ENCODE results near the gene LTB4R. TPM values are rescaled to one million over a fixed set of nuclear protein-coding genes. Genes with fewer than 3 reads are reported as not detected.
A peak's percentile ranks its signal among the peaks of the same experiment; 100 is the strongest.

Gene LTB4R
- total and polyA plus RNA-seq, 9 of the 15 experiments (the other 6 are each of a cell fraction or from before 2014, with no cell fraction given), result 0.38 to 10.5 (median 2.8) TPM

GRCh38 chr14:24273422-24273998, 37.8 kb upstream of the LTB4R start:
- Histone ChIP-seq H3K27me3 (ENCODE audit: control insufficient read depth in 2 of 2, insufficient read depth in 2 of 2, low read length in 2 of 2) (no peaks in the 10 kb centered on the region), H2AFZ (ENCODE audit: low read depth, low read length) (no peak overlapping the region), H3K9me3 (replicated peaks; ENCODE audit: control insufficient read depth, insufficient read depth, low read depth, low read length) (no peaks in the 10 kb centered on the region), H4K20me1 (replicated peaks; ENCODE audit: control insufficient read depth, insufficient read depth, low read length) (no peaks in the 10 kb centered on the region; the same call in 1 of the 2 replicates), H3K9me1 (ENCODE audit: control insufficient read depth, insufficient read depth, low read length) (peaks cover 2% of the 10 kb centered on the region), H3K9ac (ENCODE audit: insufficient read depth in 1 of 2, low read depth in 2 of 2, low read length in 2 of 2) (no peak overlapping the region), H3K79me2 (ENCODE audit: control insufficient read depth, insufficient read depth, low read length) (peaks cover 9% of the 10 kb centered on the region; the same call in 1 of the 3 replicates), H3K4me3 (no peak overlapping the region), H3K4me2 (ENCODE audit: insufficient read depth, low read length) (no peak overlapping the region), H3K4me1 (replicated peaks in 1 of 2; ENCODE audit: control insufficient read depth in 2 of 2, insufficient read depth in 2 of 2, low read length in 2 of 2) (peaks cover 27 to 29% of the 10 kb centered on the region in 2 experiments; a peak in 4 of 5 replicates), H3K36me3 (ENCODE audit: control insufficient read depth, insufficient read depth, low read length) (no peaks in the 10 kb centered on the region; the same call in 2 of the 3 replicates), H3K27ac (ENCODE audit: extremely low read depth, low read depth, low read length) (no peak overlapping the region)
- ChIA-PET CTCF (ENCODE audit: low intra/inter-chr PET ratio) (no interaction called here), POLR2A (interaction anchor here (0.6 to 1.2 kb wide), 2 partner anchors 11 to 17 kb away, joined by 3 to 4 read pairs; partner anchors contain the start of gene TGM1)
- ATAC-seq, result peak; percentile 12; the same call in 1 of the 3 replicates
- DNase-seq (ENCODE audit: extremely low read depth in 1 of 4, low spot score in 3 of 4), result no peak
- intact Hi-C loops (cut with micrococcal nuclease), result no loop called here
- no TSS peak for BruUV-seq (replicated peaks)
- TF ChIP-seq MAFG (tag; conservative IDR thresholded peaks at IDR 0.05) (no peak), ATF6 (CRISPR knock-in tag; IDR thresholded peaks at IDR 0.05) (no peak)
- TF ChIP-seq, protein P1, sequence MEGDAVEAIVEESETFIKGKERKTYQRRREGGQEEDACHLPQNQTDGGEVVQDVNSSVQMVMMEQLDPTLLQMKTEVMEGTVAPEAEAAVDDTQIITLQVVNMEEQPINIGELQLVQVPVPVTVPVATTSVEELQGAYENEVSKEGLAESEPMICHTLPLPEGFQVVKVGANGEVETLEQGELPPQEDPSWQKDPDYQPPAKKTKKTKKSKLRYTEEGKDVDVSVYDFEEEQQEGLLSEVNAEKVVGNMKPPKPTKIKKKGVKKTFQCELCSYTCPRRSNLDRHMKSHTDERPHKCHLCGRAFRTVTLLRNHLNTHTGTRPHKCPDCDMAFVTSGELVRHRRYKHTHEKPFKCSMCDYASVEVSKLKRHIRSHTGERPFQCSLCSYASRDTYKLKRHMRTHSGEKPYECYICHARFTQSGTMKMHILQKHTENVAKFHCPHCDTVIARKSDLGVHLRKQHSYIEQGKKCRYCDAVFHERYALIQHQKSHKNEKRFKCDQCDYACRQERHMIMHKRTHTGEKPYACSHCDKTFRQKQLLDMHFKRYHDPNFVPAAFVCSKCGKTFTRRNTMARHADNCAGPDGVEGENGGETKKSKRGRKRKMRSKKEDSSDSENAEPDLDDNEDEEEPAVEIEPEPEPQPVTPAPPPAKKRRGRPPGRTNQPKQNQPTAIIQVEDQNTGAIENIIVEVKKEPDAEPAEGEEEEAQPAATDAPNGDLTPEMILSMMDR (IDR thresholded peaks at IDR 0.05 in 2 of 3, conservative IDR thresholded peaks at IDR 0.05 in 1 of 3; ENCODE audit: insufficient read depth in 2 of 3, low read depth in 1 of 3, low read length in 3 of 3), result 0 out of 6 replicates have a peak, but pooled peaks of 2 of the 3 experiments have one; percentile 10 to 25
- no peak for FAIRE-seq
- in situ Hi-C loops (cut with MboI), result no loop called here
- WGBS (ENCODE audit: insufficient coverage, low coverage, missing lambda C conversion rate), result 70% methylated on average over 3 of the region's 3 CpGs

Measured in K562 (cell line).